BLaER1 treated with 17β-estradiol and CSF1 and Interleukin-3, amounts not matched to agents 10 nM and 100 nM (cell line): ENCODE results near the gene MYRF.

Experiments used
- H3K27ac ChIP-seq, 11 experiments: shearing (Covaris generic); formaldehyde crosslinking; 2 replicates each; pipeline ENCODE4 v1.8.1; 2022
- H3K27me3 ChIP-seq, 11 experiments: shearing (Covaris generic); formaldehyde crosslinking; 2 replicates each; pipeline ENCODE4 v1.8.1; 2022
- H3K36me3 ChIP-seq, 11 experiments: shearing (Covaris generic); formaldehyde crosslinking; 2 replicates each; pipeline ENCODE4 v1.8.1; 2022
- H3K4me1 ChIP-seq, 10 experiments: shearing (Covaris generic); formaldehyde crosslinking; 2 replicates each; pipeline ENCODE4 v1.8.1; 2022
- H3K4me2 ChIP-seq, 11 experiments: shearing (Covaris generic); formaldehyde crosslinking; 2 replicates each; pipeline ENCODE4 v1.8.1; 2022
- H3K4me3 ChIP-seq, 10 experiments: shearing (Covaris generic); formaldehyde crosslinking; 2 replicates each; pipeline ENCODE4 v1.8.1; 2022
- H3K9ac ChIP-seq, 11 experiments: shearing (Covaris generic); formaldehyde crosslinking; 2 replicates each; pipeline ENCODE4 v1.8.1; 2022
- H3K9me3 ChIP-seq, 11 experiments: shearing (Covaris generic); formaldehyde crosslinking; replicated peaks in 1 of 11; 2 replicates each; pipeline ENCODE4 v1.8.1; 2022
- H4K20me1 ChIP-seq, 11 experiments: shearing (Covaris generic); formaldehyde crosslinking; 2 replicates each; pipeline ENCODE4 v1.8.1; 2022
- Cebpa-rat ChIP-seq, 11 experiments: shearing (Covaris generic); IDR thresholded peaks; 2 replicates each; pipeline ENCODE4 v1.8.1; 2022

Gene MYRF

DNA sequence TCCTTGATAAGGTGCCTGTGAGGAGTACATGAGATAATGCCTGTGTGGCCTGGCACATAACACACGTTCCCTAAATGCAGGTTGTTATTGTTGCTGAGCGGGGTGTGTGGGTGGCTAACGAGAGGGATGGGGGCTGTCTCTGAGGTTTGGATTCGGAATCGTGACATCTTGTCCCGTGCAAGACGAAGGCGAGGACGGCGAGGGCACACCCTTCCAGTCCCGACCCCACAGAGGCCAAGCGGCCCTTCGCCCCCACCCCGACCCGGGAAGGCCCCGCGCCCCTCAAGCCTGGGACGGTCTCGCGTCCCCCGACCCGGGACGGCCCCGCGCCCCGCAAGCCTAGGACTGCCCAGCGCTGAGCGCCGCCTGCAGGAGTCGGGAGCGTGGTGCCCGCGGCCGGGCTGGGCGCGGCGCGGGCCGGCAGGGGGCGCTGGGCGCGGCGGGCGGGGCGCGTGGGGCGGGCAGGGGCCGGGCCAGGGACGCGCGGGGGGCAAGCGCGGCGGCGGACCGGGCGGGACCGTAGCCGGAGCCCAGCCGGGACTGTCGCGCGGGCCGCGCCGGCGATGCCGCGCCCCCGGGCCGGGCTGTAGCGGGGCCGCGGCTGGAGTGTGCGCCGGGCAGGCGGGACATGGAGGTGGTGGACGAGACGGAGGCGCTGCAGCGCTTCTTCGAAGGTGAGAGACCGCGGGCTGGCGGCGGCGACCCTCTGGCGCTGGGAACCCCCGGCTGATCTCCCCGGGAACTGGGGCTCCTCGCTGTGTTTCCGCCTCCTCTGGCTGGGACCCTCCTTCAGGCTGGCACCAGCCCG is at the start of gene MYRF:
Gene MYRF, plus strand, starts transcription at position 520 of the 808 bp plus-strand sequence. Its CDS starts 109 bp downstream, at position 629.
- Histone ChIP-seq H3K9me3 (no peaks in the 10 kb centered on the region), H3K4me3 (peak within 1 kb of the TSS; percentile 46 to 68 (median 53); a peak in 19 of 20 replicates), H3K4me2 (peak within 1 kb of the TSS; percentile 83 to 91 (median 85)), H4K20me1 (peaks cover 0 to 3% (median 0%) of the 10 kb centered on the region in 11 experiments; a peak in 2 of 22 replicates), H3K4me1 (peaks cover 20 to 58% (median 37%) of the 10 kb centered on the region in 10 experiments), H3K27me3 (peaks cover 36 to 53% (median 48%) of the 10 kb centered on the region in 11 experiments), H3K36me3 (no peaks in the 10 kb centered on the region), H3K27ac (no peak within 1 kb of the TSS; a peak in 1 of 22 replicates), H3K9ac (peak within 1 kb of the TSS in 10 of 11 experiments; percentile 18 to 73 (median 54); a peak in 15 of 22 replicates)
- no peak for TF ChIP-seq Cebpa-rat (IDR thresholded peaks at IDR 0.05)

DNA sequence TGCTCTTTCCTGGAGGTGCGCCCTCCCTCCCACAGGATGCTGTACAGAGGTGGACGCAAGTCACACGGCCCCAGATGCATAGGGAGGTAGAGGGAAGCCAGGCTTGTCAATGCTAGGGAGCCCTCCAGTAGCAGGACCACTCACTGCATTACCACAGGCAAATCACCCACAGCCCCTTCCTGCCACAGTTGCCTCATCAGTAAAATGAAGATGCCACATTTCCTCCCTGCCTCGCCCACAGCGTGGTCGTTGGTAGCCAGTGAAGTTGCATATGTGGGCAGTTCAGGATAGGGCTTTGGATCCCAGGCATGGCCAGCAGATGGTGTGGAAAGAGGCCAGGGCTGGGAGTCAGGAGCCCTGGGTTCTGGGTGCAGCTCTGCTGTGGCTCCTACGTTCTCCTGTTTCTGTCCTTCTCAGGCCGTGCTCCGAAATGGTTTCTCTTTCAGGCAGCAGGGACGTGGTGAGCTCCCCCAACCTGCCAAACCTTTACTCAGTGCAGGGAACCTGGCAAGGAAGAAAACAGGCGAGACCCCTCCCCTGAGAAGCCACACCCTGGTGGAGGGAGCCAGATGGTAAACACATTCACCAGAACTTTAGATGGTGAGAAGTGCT is 49.6 kb upstream of the MYRF start:
- H3K9ac ChIP-seq, result peak overlapping the region in 9 of 11 experiments; percentile 2 to 58 (median 34); a peak in 11 of 22 replicates
- peaks cover 0 to 81% (median 0%) of the 10 kb centered on the region in 11 experiments; a peak in 6 of 22 replicates for H4K20me1 ChIP-seq
- no peak overlapping the region for H3K4me3 ChIP-seq
- no peaks in the 10 kb centered on the region for H3K9me3 ChIP-seq
- H3K4me2 ChIP-seq, result peak overlapping the region; percentile 86 to 95 (median 93)
- no peaks in the 10 kb centered on the region for H3K36me3 ChIP-seq
- H3K4me1 ChIP-seq, result peaks cover 68 to 98% (median 86%) of the 10 kb centered on the region in 10 experiments
- TF ChIP-seq Cebpa-rat (IDR thresholded peaks at IDR 0.05), result no peak; a peak in 1 of 22 replicates
- peak overlapping the region in 9 of 11 experiments; percentile 21 to 75 (median 49); a peak in 17 of 22 replicates for H3K27ac ChIP-seq
- no peaks in the 10 kb centered on the region for H3K27me3 ChIP-seq

DNA sequence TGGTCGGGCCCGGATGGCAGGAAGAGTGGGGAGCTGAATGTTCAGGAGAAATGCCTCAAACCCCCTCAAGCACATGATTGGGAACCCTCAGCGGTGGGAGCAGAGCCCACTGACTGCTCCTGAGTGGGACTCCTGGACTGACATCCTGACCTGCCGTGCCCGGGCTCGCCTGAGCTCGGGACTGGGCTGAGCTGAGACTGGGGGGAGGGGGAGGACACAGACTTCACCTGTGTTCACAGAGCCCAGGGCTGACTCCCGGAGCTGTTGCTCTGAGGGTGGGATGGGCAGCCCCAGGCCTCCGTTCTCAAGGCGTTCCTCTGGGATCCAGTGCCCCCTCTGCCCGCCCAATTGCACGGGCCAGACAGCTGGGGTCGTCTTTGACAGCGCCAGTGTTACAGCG is 47.6 kb upstream of the MYRF start:
- no peak overlapping the region; a peak in 1 of 22 replicates for H3K27ac ChIP-seq
- TF ChIP-seq Cebpa-rat (IDR thresholded peaks at IDR 0.05), result no peak
- H3K9me3 ChIP-seq, result no peaks in the 10 kb centered on the region
- peak overlapping the region in 10 of 11 experiments; percentile 34 to 95 (median 92); a peak in 17 of 22 replicates for H3K4me2 ChIP-seq
- peaks cover 0 to 76% (median 0%) of the 10 kb centered on the region in 11 experiments; a peak in 6 of 22 replicates for H4K20me1 ChIP-seq
- no peak overlapping the region; a peak in 1 of 22 replicates for H3K9ac ChIP-seq
- H3K4me1 ChIP-seq, result peaks cover 60 to 91% (median 79%) of the 10 kb centered on the region in 10 experiments
- no peak overlapping the region for H3K4me3 ChIP-seq
- no peaks in the 10 kb centered on the region for H3K36me3 ChIP-seq
- H3K27me3 ChIP-seq, result no peaks in the 10 kb centered on the region

DNA sequence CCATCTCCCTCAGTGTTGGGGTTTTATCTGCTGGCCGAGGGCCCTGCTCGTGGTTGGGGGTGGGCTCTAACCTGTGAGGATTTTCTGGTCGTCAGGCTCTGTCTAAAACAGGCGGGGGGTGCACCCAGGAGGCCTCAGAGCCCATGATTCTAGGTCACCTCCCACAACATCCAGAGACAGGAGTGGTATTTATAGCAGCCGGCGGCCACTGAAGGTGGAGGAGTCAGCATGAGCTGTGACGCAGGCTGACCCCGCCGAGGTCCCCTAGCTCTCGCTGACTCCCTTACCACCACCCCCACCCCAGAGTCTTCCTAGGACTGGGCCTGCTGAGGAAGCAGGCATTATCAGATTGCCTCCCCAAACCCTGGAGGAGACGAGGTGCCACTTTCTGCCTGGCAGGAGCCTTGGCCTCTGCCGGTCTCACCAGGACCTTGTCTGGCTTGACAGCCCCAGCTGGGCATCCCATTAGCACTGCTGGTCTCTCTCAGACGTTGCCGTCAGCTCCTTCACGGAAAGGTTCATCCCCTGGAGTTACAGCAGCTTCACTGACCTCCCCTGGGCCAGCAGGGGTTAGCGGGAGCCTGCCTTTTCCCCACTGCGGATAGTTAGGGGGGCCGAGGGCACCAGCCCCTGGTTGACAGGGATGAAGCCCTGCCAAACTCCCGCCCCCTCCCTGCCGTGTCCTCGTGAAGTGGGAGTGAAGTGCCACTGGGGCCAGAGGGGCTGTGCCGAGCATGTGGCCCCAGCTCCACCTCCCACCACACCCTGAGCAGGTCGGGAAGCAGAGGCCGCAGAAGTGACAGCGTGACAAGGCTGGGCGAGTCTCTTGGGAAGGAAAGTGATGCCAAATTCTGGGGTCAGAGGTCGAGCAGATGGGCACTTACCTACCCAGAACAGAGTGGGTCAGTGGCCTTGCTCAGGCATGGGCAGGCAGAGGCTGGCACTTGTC is 45.7 kb upstream of the MYRF start:
- Histone ChIP-seq H3K36me3 (no peaks in the 10 kb centered on the region), H3K4me1 (peaks cover 53 to 91% (median 79%) of the 10 kb centered on the region in 10 experiments), H3K9ac (no peak overlapping the region), H3K27ac (no peak overlapping the region), H3K9me3 (no peaks in the 10 kb centered on the region), H3K4me2 (peak overlapping the region in 5 of 11 experiments; percentile 10 to 21 (median 15); a peak in 4 of 22 replicates), H3K27me3 (no peaks in the 10 kb centered on the region), H3K4me3 (no peak overlapping the region), H4K20me1 (peaks cover 0 to 76% (median 0%) of the 10 kb centered on the region in 11 experiments; a peak in 5 of 22 replicates)
- TF ChIP-seq Cebpa-rat (IDR thresholded peaks at IDR 0.05), result no peak

DNA sequence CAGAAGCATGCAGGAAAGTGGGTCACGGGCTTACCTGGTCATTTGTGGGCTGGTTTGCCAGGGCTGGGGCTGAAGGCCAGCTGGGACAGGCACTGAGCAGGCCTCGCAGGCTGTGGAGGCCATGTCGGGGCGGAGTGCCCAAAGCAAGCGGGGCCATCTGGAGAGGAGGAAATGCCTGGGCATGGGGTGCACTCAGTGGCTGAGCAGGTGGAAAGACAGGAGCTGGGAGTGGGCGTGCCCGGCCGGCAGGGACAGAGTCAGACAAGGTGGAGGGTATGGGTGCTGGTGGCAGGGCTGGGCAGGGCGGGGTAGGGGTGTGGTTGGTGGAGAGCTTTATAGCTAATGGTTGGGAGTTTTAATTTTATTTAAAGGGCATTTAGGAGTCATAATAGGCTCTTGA is 44.9 kb upstream of the MYRF start:
- Histone ChIP-seq H3K27me3 (no peaks in the 10 kb centered on the region), H3K4me2 (peak overlapping the region in 2 of 11 experiments; percentile 14 to 21; a peak in 1 of 22 replicates)
- TF ChIP-seq Cebpa-rat (IDR thresholded peaks at IDR 0.05), result no peak

DNA sequence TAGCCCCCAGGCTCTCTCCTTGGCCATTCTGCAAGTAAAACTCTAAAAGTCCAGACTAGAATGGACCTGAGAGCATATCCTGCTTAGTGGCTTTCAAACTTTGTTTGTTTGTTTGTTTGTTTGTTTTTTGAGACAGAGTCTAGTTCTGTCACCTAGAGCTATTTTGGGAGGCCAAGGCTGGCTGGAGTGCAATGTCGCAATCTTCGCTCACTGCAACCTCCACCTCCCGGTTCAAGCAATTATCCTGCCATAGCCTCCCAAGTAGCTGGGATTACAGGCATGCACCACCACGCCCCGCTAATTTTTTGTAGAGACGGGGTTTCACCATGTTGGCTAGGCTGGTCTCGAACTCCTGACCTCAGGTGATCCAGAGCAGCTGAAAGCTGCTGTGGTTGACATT is 43.3 kb upstream of the MYRF start:
- Histone ChIP-seq H3K9me3 (no peaks in the 10 kb centered on the region), H3K27me3 (no peaks in the 10 kb centered on the region), H3K36me3 (no peaks in the 10 kb centered on the region), H3K4me2 (peak overlapping the region; percentile 53 to 91 (median 74)), H3K9ac (no peak overlapping the region), H3K4me1 (peaks cover 41 to 82% (median 67%) of the 10 kb centered on the region in 10 experiments), H3K4me3 (no peak overlapping the region), H3K27ac (peak overlapping the region in 3 of 11 experiments; percentile 3 to 10 (median 4); a peak in 1 of 22 replicates), H4K20me1 (peaks cover 0 to 80% (median 0%) of the 10 kb centered on the region in 11 experiments; a peak in 6 of 22 replicates)
- peak in 4 of 11 experiments; percentile 27 to 86 (median 54); a peak in 4 of 22 replicates for TF ChIP-seq Cebpa-rat (IDR thresholded peaks at IDR 0.05)

More for the DNA sequence above, 44.9 kb upstream of the MYRF start:
- no peaks in the 10 kb centered on the region for H3K36me3 ChIP-seq
- H4K20me1 ChIP-seq, result peaks cover 0 to 76% (median 0%) of the 10 kb centered on the region in 11 experiments; a peak in 6 of 22 replicates
- H3K9ac ChIP-seq, result no peak overlapping the region
- no peaks in the 10 kb centered on the region for H3K9me3 ChIP-seq
- no peak overlapping the region for H3K4me3 ChIP-seq
- no peak overlapping the region for H3K27ac ChIP-seq
- peaks cover 45 to 86% (median 71%) of the 10 kb centered on the region in 10 experiments for H3K4me1 ChIP-seq

DNA sequence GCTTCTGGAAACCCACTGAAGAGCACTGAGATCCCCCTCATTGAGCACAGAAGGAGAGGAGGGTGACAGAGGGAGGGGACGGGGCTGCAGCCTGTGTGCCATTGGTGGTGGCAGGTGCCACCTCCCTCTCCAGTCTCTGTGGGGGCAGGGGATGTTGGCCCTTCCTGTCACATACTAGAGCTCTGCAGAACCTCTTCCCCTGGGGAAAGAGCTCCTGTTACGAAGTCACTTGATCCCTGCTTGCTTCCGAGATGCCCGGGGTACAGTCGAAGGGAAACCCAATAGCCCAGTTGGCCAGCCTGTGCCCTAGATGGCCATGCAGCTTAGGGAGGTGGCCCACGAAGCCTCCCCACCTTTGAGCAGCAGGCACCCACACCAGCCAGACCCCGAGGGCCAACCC is 42.9 kb upstream of the MYRF start:
- Histone ChIP-seq H3K9ac (peak overlapping the region in 2 of 11 experiments; percentile 9 to 42; a peak in 2 of 22 replicates), H3K4me3 (no peak overlapping the region; a peak in 1 of 20 replicates), H3K27me3 (no peaks in the 10 kb centered on the region), H3K4me2 (peak overlapping the region; percentile 53 to 91 (median 74)), H3K36me3 (no peaks in the 10 kb centered on the region), H4K20me1 (peaks cover 0 to 80% (median 0%) of the 10 kb centered on the region in 11 experiments; a peak in 6 of 22 replicates), H3K27ac (peak overlapping the region in 2 of 11 experiments; percentile 4 to 12; a peak in 3 of 22 replicates), H3K4me1 (peaks cover 41 to 82% (median 67%) of the 10 kb centered on the region in 10 experiments), H3K9me3 (no peaks in the 10 kb centered on the region)
- no peak for TF ChIP-seq Cebpa-rat (IDR thresholded peaks at IDR 0.05)

DNA sequence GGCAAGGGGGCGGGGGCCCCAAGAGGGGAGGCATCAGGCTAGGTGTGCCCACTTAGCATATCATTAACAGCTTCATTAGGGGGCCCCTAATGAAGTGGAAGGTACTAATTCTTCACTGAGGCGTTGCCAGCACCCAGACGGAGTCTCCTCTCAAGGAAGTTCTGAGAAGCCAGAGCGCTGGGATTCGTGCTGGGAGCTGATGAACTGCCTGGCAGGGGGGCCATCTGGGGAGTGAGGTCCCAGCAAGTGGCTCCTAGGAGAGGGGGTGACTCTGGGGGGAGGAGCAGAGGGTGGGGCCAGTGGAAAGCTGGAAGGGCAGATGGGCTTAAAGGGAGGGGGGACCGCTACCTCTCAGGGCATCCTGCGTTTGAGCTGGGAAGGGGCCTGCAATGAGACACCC is 42.4 kb upstream of the MYRF start:
- Histone ChIP-seq H4K20me1 (peaks cover 0 to 80% (median 0%) of the 10 kb centered on the region in 11 experiments; a peak in 6 of 22 replicates), H3K9me3 (no peaks in the 10 kb centered on the region), H3K27me3 (no peaks in the 10 kb centered on the region), H3K27ac (peak overlapping the region in 2 of 11 experiments; percentile 4 to 12; a peak in 2 of 22 replicates), H3K4me1 (peaks cover 44 to 81% (median 67%) of the 10 kb centered on the region in 10 experiments), H3K4me3 (no peak overlapping the region; a peak in 1 of 20 replicates), H3K9ac (peak overlapping the region in 2 of 11 experiments; percentile 9 to 42; a peak in 2 of 22 replicates), H3K36me3 (no peaks in the 10 kb centered on the region), H3K4me2 (peak overlapping the region; percentile 53 to 91 (median 74))
- no peak for TF ChIP-seq Cebpa-rat (IDR thresholded peaks at IDR 0.05)
